Neural progenitor cell (in vitro differentiated cells): ENCODE results near the gene PCNP.

Source experiments
- CTCF ChIP-seq: fragments of 200-600 bp; sonication (generic); IDR thresholded peaks from 2 replicates; pipeline ENCODE4 v1.5.1; 2017; ENCODE audit warnings: antibody characterized with exemption, mild to moderate bottlenecking
- EZH2 ChIP-seq: fragments of 200-600 bp; sonication (generic); IDR thresholded peaks from 2 replicates; pipeline ENCODE4 v1.6.1; 2017; ENCODE audit warnings: antibody characterized with exemption, mild to moderate bottlenecking, moderate library complexity

GRCh38 chr3:101617478-101617877 is 43.5 kb downstream of the PCNP start:
- TF ChIP-seq EZH2 (no peak), CTCF (no peak)
